Caco-2 (cell line): ENCODE results near the gene ANO8. TPM values are rescaled to one million over a fixed set of nuclear protein-coding genes. Genes with fewer than 3 reads are reported as not detected.

Experiments
- BruUV-seq: library from RNA; stranded (reverse); fragments of 400-500 nt; replicated peaks from 2 replicates; lab custom pipeline; 2021; lab: Mats Ljungman, UMichigan
- CTCF ChIA-PET: fragments of 300-600 bp; sonication (Branson Sonifier 250); formaldehyde crosslinking; loops from one replicate; lab custom pipeline; 2022; ENCODE audit warnings: antibody characterized with exemption; lab: Charles Lee
- POLR2A ChIA-PET: fragments of 300-600 bp; sonication (Branson Sonifier 250); formaldehyde crosslinking; loops from one replicate; lab custom pipeline; 2022; ENCODE audit warnings: antibody characterized with exemption; lab: Charles Lee
- DNase-seq, 2 experiments: peaks; one replicate each; pipeline versions ENCODE4 v3.0.0 to v3.0.0-alpha.2; 2020 to 2022
- H3K27me3 ChIP-seq: replicated peaks from 2 replicates; pipeline ENCODE4 v1.6.0; 2011; ENCODE audit warnings: low read length; ENCODE audit not compliant: control insufficient read depth, insufficient read depth
- H3K36me3 ChIP-seq: 2 replicates; pipeline ENCODE4 v1.5.1; 2011; ENCODE audit warnings: low read length; ENCODE audit not compliant: control insufficient read depth, insufficient read depth
- H3K4me1 ChIP-seq: fragments of 250-450 bp; sonication (Bioruptor Pico); 2 replicates; pipeline ENCODE4 v1.5.1; 2020; ENCODE audit warnings: mild to moderate bottlenecking
- H3K4me3 ChIP-seq: 2 replicates; pipeline ENCODE4 v1.5.1; 2011; ENCODE audit warnings: low read depth, mild to moderate bottlenecking, control low read depth, low read length
- H3K9me3 ChIP-seq: fragments of 250-450 bp; sonication (Bioruptor Pico); 2 replicates; pipeline ENCODE4 v1.5.1; 2020; ENCODE audit warnings: mild to moderate bottlenecking, moderate library complexity
- H3K27ac Mint-ChIP-seq: one replicate; pipeline ENCODE4 v1.8.0; 2022; ENCODE audit warnings: mixed read lengths; ENCODE audit not compliant: unreplicated experiment
- H3K27me3 Mint-ChIP-seq: one replicate; pipeline ENCODE4 v1.8.0; 2022; ENCODE audit warnings: mixed read lengths; ENCODE audit not compliant: insufficient read depth, unreplicated experiment
- H3K36me3 Mint-ChIP-seq: one replicate; pipeline ENCODE4 v1.8.0; 2022; ENCODE audit warnings: mild to moderate bottlenecking, mixed read lengths; ENCODE audit not compliant: insufficient read depth, unreplicated experiment
- H3K4me1 Mint-ChIP-seq: one replicate; pipeline ENCODE4 v1.8.0; 2022; ENCODE audit warnings: low read depth, mixed read lengths; ENCODE audit not compliant: unreplicated experiment
- H3K4me3 Mint-ChIP-seq: one replicate; pipeline ENCODE4 v1.8.0; 2022; ENCODE audit warnings: mild to moderate bottlenecking, moderate library complexity, mixed read lengths; ENCODE audit not compliant: unreplicated experiment
- H3K9me3 Mint-ChIP-seq: one replicate; pipeline ENCODE4 v1.8.0; 2022; ENCODE audit warnings: mixed read lengths; ENCODE audit not compliant: unreplicated experiment
- intact Hi-C: fragments of 100-400 bp; cut with micrococcal nuclease; formaldehyde crosslinking; loops from one replicate; pipeline ENCODE4 v1.10.0; 2022; ENCODE audit not compliant: unreplicated experiment
- total RNA-seq: library from RNA; stranded (reverse); gene quantifications from 2 replicates; pipeline ENCODE4 v1.2.3, GENCODE V29; 2022
- TF ChIP-seq, protein P1 (sequence below), 2 experiments: fragments of 200-600 bp in 1 of 2; IDR thresholded peaks; 1 replicate in 1 of 2; 2 replicates in 1 of 2; pipeline versions ENCODE4 v1.5.1 to v1.8.0; 2011 to 2022; ENCODE audit warnings: antibody characterized with exemption in 1 of 2, control low read depth in 1 of 2, inconsistent platforms in 1 of 2, low read depth in 1 of 2, low read length in 1 of 2, mild to moderate bottlenecking in 1 of 2, moderate library complexity in 1 of 2; ENCODE audit not compliant: insufficient read depth in 1 of 2, severe bottlenecking in 1 of 2, unreplicated experiment in 1 of 2

Gene ANO8
- total RNA-seq, 1 experiment from 2014 or later = 11.5 TPM

DNA sequence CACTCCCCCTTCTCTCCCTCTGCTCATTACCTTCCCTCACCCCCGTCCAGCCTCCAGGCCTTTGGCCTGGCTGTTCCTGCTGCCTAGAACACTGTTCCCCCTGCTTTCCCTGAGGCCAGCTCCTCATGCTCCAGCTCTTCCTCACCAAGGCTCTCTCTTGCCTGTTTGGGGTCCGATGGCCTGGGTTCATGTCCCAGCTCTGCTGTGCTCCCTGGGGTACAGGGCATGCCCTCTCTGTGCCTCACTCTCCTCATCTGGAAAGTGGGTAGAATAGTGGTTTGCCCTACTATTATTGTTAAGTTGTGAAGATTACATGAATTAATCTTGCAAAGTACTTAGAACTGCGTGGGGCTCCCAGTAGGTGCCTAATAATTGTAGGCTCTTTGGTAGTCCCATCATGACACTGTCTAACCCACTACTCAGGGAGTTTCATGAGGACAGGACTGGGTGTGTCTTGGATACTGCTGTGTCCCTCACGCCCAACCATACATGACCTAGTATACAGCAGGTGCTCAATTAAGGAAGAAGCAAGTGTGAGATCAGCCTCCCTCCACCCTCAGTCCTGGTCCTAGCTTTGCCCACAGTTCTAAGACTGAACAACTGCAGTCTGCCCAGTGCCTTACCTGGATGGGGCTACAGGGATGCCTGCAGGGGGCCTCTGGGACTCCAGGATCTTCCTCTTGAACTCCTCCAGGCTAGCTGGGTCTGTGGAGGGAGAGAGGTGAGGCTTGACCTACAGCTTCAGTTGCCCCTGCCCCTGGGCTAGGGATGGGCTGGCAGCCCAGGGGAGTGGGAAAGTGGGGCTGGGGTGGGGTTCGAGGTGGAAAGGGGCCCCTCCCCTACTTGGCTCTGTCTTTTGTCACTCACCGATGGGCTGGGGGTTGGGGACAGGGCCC is 25.5 kb upstream of the ANO8 start:
- CTCF ChIA-PET = no interaction called here

DNA sequence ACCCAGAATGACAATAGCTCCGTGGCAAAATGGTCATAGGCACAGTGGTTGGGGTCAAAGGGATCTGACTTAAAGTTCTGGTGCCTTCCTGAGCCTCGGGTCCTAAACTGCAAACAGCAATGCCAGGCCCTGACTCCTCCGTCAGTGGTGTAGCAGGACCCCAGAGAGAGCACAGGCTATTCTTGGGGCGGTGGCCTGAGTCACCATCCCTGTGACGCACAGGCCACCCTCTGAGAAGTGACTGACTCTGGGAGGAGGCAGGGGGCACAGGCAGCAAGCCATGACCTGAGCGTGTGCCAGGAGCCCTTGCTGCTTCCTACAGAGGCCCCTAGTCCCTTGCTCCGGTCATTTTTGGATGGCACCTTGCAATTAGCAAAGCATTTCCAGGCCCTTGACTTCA is 23.7 kb upstream of the ANO8 start:
- no peaks in the 10 kb centered on the region for H3K4me1 Mint-ChIP-seq
- Histone ChIP-seq H3K36me3 (no peaks in the 10 kb centered on the region), H3K9me3 (no peaks in the 10 kb centered on the region), H3K27me3 (no peaks in the 10 kb centered on the region), H3K4me3 (no peak overlapping the region), H3K4me1 (no peaks in the 10 kb centered on the region)
- peaks cover 8% of the 10 kb centered on the region for H3K27me3 Mint-ChIP-seq
- intact Hi-C loops = no loop called here
- no peak overlapping the region for H3K4me3 Mint-ChIP-seq
- TF ChIP-seq, protein P1, sequence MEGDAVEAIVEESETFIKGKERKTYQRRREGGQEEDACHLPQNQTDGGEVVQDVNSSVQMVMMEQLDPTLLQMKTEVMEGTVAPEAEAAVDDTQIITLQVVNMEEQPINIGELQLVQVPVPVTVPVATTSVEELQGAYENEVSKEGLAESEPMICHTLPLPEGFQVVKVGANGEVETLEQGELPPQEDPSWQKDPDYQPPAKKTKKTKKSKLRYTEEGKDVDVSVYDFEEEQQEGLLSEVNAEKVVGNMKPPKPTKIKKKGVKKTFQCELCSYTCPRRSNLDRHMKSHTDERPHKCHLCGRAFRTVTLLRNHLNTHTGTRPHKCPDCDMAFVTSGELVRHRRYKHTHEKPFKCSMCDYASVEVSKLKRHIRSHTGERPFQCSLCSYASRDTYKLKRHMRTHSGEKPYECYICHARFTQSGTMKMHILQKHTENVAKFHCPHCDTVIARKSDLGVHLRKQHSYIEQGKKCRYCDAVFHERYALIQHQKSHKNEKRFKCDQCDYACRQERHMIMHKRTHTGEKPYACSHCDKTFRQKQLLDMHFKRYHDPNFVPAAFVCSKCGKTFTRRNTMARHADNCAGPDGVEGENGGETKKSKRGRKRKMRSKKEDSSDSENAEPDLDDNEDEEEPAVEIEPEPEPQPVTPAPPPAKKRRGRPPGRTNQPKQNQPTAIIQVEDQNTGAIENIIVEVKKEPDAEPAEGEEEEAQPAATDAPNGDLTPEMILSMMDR (IDR thresholded peaks at IDR 0.05; ENCODE audit: insufficient read depth in 1 of 2, low read depth in 1 of 2, low read length in 1 of 2, severe bottlenecking in 1 of 2, unreplicated experiment in 1 of 2) = no peak
- H3K9me3 Mint-ChIP-seq = no peaks in the 10 kb centered on the region
- peaks cover 5% of the 10 kb centered on the region for H3K36me3 Mint-ChIP-seq
- no peak for DNase-seq
- BruUV-seq = no TSS peak
- no peak overlapping the region for H3K27ac Mint-ChIP-seq
- POLR2A ChIA-PET = interaction anchor here (0.7 kb wide), 1 partner anchor 415 kb away, joined by 6 read pairs; no protein-coding TSS in a partner anchor
- CTCF ChIA-PET = no interaction called here

More for the DNA sequence above, 25.5 kb upstream of the ANO8 start:
- Mint-ChIP-seq H3K27me3 (peaks cover 8% of the 10 kb centered on the region), H3K4me3 (no peak overlapping the region), H3K4me1 (no peaks in the 10 kb centered on the region), H3K27ac (no peak overlapping the region), H3K9me3 (no peaks in the 10 kb centered on the region), H3K36me3 (peaks cover 5% of the 10 kb centered on the region)
- no peak for DNase-seq
- H3K4me1 ChIP-seq = no peaks in the 10 kb centered on the region
- no peaks in the 10 kb centered on the region for H3K27me3 ChIP-seq
- H3K4me3 ChIP-seq = no peak overlapping the region
- TF ChIP-seq, protein P1 (IDR thresholded peaks at IDR 0.05; ENCODE audit: insufficient read depth in 1 of 2, low read depth in 1 of 2, low read length in 1 of 2, severe bottlenecking in 1 of 2, unreplicated experiment in 1 of 2) = no peak
- no peaks in the 10 kb centered on the region for H3K9me3 ChIP-seq
- H3K36me3 ChIP-seq = no peaks in the 10 kb centered on the region
- intact Hi-C loops = no loop called here
- no TSS peak for BruUV-seq
- POLR2A ChIA-PET = no interaction called here

DNA sequence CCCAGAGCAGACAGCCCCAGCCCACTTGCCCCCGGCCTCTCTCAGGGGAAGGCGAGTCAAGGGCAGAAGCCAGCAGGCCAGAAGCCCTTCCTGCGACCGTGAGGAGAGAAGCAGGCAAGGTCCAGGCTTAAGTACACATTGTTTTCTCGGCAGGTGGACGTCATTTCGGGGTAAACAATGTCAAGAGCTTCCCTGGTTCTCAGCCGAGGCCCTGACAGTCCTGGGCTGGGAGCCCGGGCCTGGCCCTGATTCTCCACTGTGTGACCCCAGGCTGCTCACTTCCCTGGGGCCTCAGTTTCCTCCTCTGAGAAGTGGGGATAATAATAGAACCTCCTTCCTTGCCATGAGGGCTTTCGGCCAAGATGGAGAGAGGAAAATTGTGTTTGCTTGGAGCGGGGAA is 23.1 kb upstream of the ANO8 start:
- Mint-ChIP-seq H3K27me3 (peaks cover 6% of the 10 kb centered on the region), H3K36me3 (peaks cover 5% of the 10 kb centered on the region), H3K27ac (no peak overlapping the region), H3K4me1 (no peaks in the 10 kb centered on the region), H3K9me3 (no peaks in the 10 kb centered on the region), H3K4me3 (no peak overlapping the region)
- intact Hi-C loops = no loop called here
- Histone ChIP-seq H3K4me3 (no peak overlapping the region), H3K4me1 (no peaks in the 10 kb centered on the region), H3K36me3 (no peaks in the 10 kb centered on the region), H3K9me3 (no peaks in the 10 kb centered on the region), H3K27me3 (no peaks in the 10 kb centered on the region)
- DNase-seq = no peak
- TF ChIP-seq, protein P1 (IDR thresholded peaks at IDR 0.05; ENCODE audit: insufficient read depth in 1 of 2, low read depth in 1 of 2, low read length in 1 of 2, severe bottlenecking in 1 of 2, unreplicated experiment in 1 of 2) = no peak
- ChIA-PET CTCF (no interaction called here), POLR2A (interaction anchor here (0.7 kb wide), 1 partner anchor 416 kb away, joined by 6 read pairs; no protein-coding TSS in a partner anchor)
- BruUV-seq = no TSS peak
